Mucosa of rectum (tissue), 2 donors: ENCODE data around the gene SGCD.
"Not testable (repeated sequence)": the region's sequence is repeated elsewhere in the genome, so short reads cannot be mapped to it uniquely, and the experiment has no call there.

Source experiments
- H3K27ac ChIP-seq, 2 donors: one replicate each; pipeline ENCODE4 v1.7.0; 2013; ENCODE audit warnings: inconsistent platforms in 2 of 2, low read depth in 2 of 2, low read length in 2 of 2
- H3K27me3 ChIP-seq, 2 donors: one replicate each; pipeline ENCODE4 v1.7.0; 2013; ENCODE audit warnings: low read length in 2 of 2; ENCODE audit not compliant: control insufficient read depth in 2 of 2, insufficient read depth in 2 of 2
- H3K36me3 ChIP-seq, 2 donors: one replicate each; pipeline ENCODE4 v1.7.0; 2013; ENCODE audit warnings: low read length in 2 of 2; ENCODE audit not compliant: control insufficient read depth in 2 of 2, insufficient read depth in 2 of 2
- H3K4me1 ChIP-seq, 2 donors: one replicate each; pipeline ENCODE4 v1.7.0; 2013; ENCODE audit warnings: low read length in 2 of 2, mild to moderate bottlenecking in 1 of 2; ENCODE audit not compliant: control insufficient read depth in 2 of 2, insufficient read depth in 2 of 2
- H3K4me3 ChIP-seq, 2 donors: one replicate each; pipeline ENCODE4 v1.7.0; 2013; ENCODE audit warnings: low read length in 2 of 2
- H3K9ac ChIP-seq, 2 donors: one replicate each; pipeline ENCODE4 v1.7.0; 2013; ENCODE audit warnings: low read length in 2 of 2, low read depth in 1 of 2, mild to moderate bottlenecking in 1 of 2
- H3K9me3 ChIP-seq, 2 donors: one replicate each; pipeline ENCODE4 v1.7.0; 2013; ENCODE audit warnings: low read length in 2 of 2; ENCODE audit not compliant: control insufficient read depth in 2 of 2
- donor health status: healthy.
- donor health status: Normal muscosa, but diverticular disease.

SGCD gene

DNA sequence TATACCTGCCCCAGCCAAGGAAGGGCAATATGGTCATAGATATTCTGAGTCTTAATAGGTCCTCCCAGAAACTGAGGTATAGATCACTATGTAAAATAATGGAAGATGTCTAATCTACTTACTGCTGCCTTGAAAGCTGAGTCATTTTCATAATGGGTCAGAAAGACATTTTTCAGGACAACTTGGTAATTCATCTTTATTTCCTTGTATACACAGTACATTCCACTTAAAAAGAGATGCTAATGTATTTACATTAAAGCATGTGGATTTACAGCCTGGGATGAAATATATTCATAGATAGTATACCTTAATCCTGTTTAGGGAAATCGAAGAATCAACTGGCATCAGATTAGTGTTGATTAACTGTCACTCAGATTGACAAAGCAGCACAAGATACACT lies 304.0 kb downstream of the SGCD start:
- H3K27ac ChIP-seq = no peak overlapping the region
- no peak overlapping the region for H3K9ac ChIP-seq
- H3K36me3 ChIP-seq = no peaks in the 10 kb centered on the region
- no peaks in the 10 kb centered on the region for H3K27me3 ChIP-seq
- H3K4me1 ChIP-seq = no peaks in the 10 kb centered on the region
- H3K9me3 ChIP-seq = no peaks in the 10 kb centered on the region
- no peak overlapping the region for H3K4me3 ChIP-seq

- Histone ChIP-seq H3K9me3 (no peaks in the 10 kb centered on the region), H3K4me1 (no peaks in the 10 kb centered on the region), H3K9ac (no peak overlapping the region), H3K27me3 (no peaks in the 10 kb centered on the region), H3K27ac (no peak overlapping the region), H3K36me3 (no peaks in the 10 kb centered on the region), H3K4me3 (no peak overlapping the region)
These were observed 307.3 kb downstream of the SGCD start for GRCh38 chr5:156634301-156634700.

GRCh38 chr5:156640691-156641241 lies 313.8 kb downstream of the SGCD start:
- Histone ChIP-seq H3K4me1 (no peaks in the 10 kb centered on the region), H3K27ac (no peak overlapping the region), H3K27me3 (no peaks in the 10 kb centered on the region), H3K36me3 (no peaks in the 10 kb centered on the region), H3K4me3 (no peak overlapping the region), H3K9me3 (no peaks in the 10 kb centered on the region), H3K9ac (no peak overlapping the region)

DNA sequence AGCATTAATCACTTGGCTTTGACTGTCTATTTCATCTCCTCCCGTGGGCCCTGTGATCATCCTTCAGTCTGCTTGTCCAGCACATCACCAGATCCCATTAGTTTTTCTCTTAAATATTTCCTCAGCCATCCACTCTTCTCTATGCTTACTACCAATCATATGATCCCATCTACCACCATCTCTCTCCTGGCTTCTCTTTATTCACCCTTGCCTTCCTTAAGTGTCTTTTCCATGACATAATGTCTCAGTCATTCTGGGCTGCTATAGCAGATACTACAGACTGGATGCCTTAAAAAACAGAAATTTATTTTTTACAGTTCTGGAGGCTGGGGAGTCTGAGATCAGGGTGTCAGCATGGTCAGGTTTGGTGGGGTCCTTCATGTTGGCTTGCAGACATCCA lies 314.7 kb downstream of the SGCD start:
- H3K36me3 ChIP-seq = no peaks in the 10 kb centered on the region
- H3K4me3 ChIP-seq = no peak overlapping the region
- H3K4me1 ChIP-seq = no peaks in the 10 kb centered on the region
- H3K27ac ChIP-seq = no peak overlapping the region
- no peaks in the 10 kb centered on the region for H3K9me3 ChIP-seq
- H3K9ac ChIP-seq = no peak overlapping the region
- no peaks in the 10 kb centered on the region for H3K27me3 ChIP-seq

DNA sequence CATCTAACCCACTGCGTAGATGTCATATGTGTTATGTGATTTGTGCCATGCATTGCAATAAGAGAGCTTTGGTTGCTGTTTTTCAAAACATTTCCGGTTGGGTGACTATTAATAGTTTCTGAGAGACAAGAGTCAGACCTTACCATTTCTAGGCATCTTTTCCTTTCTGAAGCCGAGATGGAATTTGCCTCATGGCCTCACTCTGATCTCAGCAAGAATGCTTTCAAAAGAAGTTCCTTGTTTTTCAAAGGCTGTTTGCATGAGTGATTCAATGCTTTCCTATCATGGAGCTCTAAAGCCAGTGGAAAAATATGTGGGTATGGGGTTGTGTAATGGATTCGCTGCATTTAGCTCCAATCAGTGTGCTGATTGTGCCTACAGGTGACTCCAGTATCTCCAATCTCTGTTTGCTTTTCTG lies 320.1 kb downstream of the SGCD start:
- H3K9ac ChIP-seq = no peak overlapping the region
- H3K4me1 ChIP-seq = no peaks in the 10 kb centered on the region
- no peaks in the 10 kb centered on the region for H3K27me3 ChIP-seq
- no peak overlapping the region for H3K4me3 ChIP-seq
- no peaks in the 10 kb centered on the region for H3K9me3 ChIP-seq
- H3K27ac ChIP-seq = no peak overlapping the region
- H3K36me3 ChIP-seq = no peaks in the 10 kb centered on the region

GRCh38 chr5:156654444-156654843 lies 327.5 kb downstream of the SGCD start:
- no peaks in the 10 kb centered on the region for H3K9me3 ChIP-seq
- no peak overlapping the region for H3K4me3 ChIP-seq
- no peaks in the 10 kb centered on the region for H3K27me3 ChIP-seq
- H3K4me1 ChIP-seq = no peaks in the 10 kb centered on the region
- H3K27ac ChIP-seq = no peak overlapping the region
- no peak overlapping the region for H3K9ac ChIP-seq
- H3K36me3 ChIP-seq = no peaks in the 10 kb centered on the region

DNA sequence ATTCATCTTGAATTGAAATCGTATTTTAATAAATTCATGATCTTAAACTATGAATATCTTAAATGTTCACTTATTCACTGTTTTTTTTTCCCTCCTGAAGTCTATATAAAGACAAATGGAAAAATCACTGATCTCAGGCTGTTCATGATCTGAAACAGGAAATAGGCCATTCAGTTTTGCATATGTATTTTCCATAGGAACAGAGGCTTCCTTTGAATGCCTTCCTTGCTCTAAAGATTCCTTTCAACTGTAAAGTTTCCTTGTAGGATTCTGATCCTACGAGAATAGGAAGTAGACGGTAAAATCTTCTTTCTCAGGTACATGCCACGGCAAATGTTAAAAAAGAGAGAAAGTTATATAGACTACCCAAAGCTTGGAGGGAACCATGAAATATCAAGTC lies 328.8 kb downstream of the SGCD start:
- Histone ChIP-seq H3K9me3 (no peaks in the 10 kb centered on the region), H3K36me3 (no peaks in the 10 kb centered on the region), H3K4me3 (no peak overlapping the region), H3K27me3 (no peaks in the 10 kb centered on the region), H3K9ac (no peak overlapping the region), H3K27ac (no peak overlapping the region), H3K4me1 (no peaks in the 10 kb centered on the region)

DNA sequence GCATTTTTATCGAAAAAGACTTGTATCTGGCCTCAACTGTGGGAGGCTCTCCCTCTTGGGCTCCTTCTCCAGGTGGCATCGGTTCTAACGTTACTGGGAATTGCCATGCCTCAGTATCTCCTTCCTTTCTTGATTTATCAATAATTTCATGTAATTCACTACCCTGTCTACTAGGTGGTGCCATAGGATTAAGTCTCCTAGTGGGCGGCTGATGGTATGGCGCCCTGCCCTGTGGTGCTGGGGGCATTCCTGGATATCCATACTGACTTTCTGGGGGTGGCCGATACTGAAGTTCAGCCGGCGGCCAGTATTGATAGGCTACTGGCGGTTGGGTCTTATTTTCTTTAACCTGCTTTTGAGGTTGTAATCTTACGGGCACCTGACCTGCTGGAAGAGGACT lies 337.9 kb downstream of the SGCD start:
- H3K9me3 ChIP-seq, H3K27me3 ChIP-seq, H3K27ac ChIP-seq, H3K9ac ChIP-seq, H3K4me3 ChIP-seq, H3K36me3 ChIP-seq, H3K4me1 ChIP-seq: not testable (repeated sequence)

DNA sequence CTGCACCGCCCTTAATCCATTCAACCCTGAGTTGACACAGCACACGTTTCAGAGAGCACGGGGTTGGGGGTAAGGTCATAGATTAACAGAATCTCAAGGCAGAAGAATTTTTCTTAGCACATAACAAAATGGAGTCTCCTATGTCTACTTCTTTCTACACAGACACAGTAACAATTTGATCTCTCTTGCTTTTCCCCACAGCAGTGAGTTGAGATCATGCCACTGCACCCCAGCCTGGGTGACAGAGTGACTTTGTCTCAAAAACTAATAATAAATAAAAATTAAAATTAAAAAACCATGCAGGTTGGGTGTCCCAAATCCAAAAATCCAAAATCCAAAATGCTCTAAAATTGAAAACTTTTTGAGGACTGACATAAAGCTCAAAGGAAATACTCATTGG lies 339.7 kb downstream of the SGCD start:
- not testable (repeated sequence) for H3K27me3 ChIP-seq, H3K27ac ChIP-seq, H3K9me3 ChIP-seq, H3K9ac ChIP-seq, H3K36me3 ChIP-seq, H3K4me1 ChIP-seq, H3K4me3 ChIP-seq

- Histone ChIP-seq H3K27ac (no peak overlapping the region), H3K9me3 (no peaks in the 10 kb centered on the region), H3K4me1 (no peaks in the 10 kb centered on the region), H3K36me3 (no peaks in the 10 kb centered on the region), H3K9ac (no peak overlapping the region), H3K27me3 (no peaks in the 10 kb centered on the region), H3K4me3 (no peak overlapping the region)
These were observed 340.7 kb downstream of the SGCD start for GRCh38 chr5:156667616-156668015.

DNA sequence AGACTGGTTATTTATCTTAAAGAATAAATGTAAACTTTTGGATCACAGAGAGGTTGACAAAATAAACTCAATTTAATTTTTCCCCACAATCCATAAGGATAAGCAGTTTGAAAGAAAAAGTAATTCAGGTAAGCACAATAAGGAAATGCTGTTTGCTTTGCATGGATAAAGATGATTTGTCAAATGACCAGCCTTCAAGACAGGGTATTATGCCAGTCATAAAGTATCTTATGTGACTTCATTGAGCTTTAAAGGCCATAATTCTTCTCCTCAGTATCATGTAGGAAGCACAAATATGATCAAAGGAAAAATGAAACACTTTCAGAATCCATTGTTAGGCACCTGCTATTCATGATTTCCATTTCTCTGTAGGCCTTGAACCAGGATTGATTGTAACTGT lies 342.5 kb downstream of the SGCD start:
- Histone ChIP-seq H3K9me3 (no peaks in the 10 kb centered on the region), H3K4me1 (no peaks in the 10 kb centered on the region), H3K36me3 (no peaks in the 10 kb centered on the region), H3K27ac (no peak overlapping the region), H3K27me3 (no peaks in the 10 kb centered on the region), H3K9ac (no peak overlapping the region), H3K4me3 (no peak overlapping the region)
